ENCODE measurements around the gene GHRL.
"Not testable (repeated sequence)": the region's sequence is repeated elsewhere in the genome, so short reads cannot be mapped to it uniquely, and the experiment has no call there.

GHRL gene

GRCh38 chr3:10322352-10322710 lies 29.6 kb upstream of the GHRL start:
- no peak for DNase-seq

- DNase-seq: no peak
Observed at GRCh38 chr3:10321630-10322351, 29.0 kb upstream of the GHRL start.

- DNase-seq: no peak
Observed at GRCh38 chr3:10320320-10320677, 27.6 kb upstream of the GHRL start.

GRCh38 chr3:10319804-10320203 lies 27.1 kb upstream of the GHRL start:
- no peak for DNase-seq

- DNase-seq: no peak
Observed at GRCh38 chr3:10319251-10319650, 26.5 kb upstream of the GHRL start.

GRCh38 chr3:10317961-10318350 lies 25.2 kb upstream of the GHRL start:
- DNase-seq: no peak

- DNase-seq: no peak
Observed at GRCh38 chr3:10317311-10317960, 24.7 kb upstream of the GHRL start.

- DNase-seq: no peak
Observed at GRCh38 chr3:10315771-10316344, 23.1 kb upstream of the GHRL start.

GRCh38 chr3:10315101-10315500 lies 22.4 kb upstream of the GHRL start:
- no peak for DNase-seq

GRCh38 chr3:10312861-10313260 lies 20.1 kb upstream of the GHRL start:
- no peak for DNase-seq

- no peak for DNase-seq
Observed at GRCh38 chr3:10312391-10312790, 19.6 kb upstream of the GHRL start.

GRCh38 chr3:10311710-10312109 lies 19.0 kb upstream of the GHRL start:
- no peak for DNase-seq

GRCh38 chr3:10310578-10310977 lies 17.8 kb upstream of the GHRL start:
- DNase-seq: no peak

- no peak for DNase-seq
Observed at GRCh38 chr3:10309736-10310135, 17.0 kb upstream of the GHRL start.

- no peak for DNase-seq
Observed at GRCh38 chr3:10308678-10309077, 15.9 kb upstream of the GHRL start.

GRCh38 chr3:10306156-10306555 lies 13.4 kb upstream of the GHRL start:
- DNase-seq: no peak

- DNase-seq: no peak
Observed at GRCh38 chr3:10305331-10305902, 12.7 kb upstream of the GHRL start.

- no peak for DNase-seq
Observed at GRCh38 chr3:10304905-10305304, 12.2 kb upstream of the GHRL start.

GRCh38 chr3:10303785-10304184 lies 11.0 kb upstream of the GHRL start:
- no peak for DNase-seq

- no peak for DNase-seq
Observed at GRCh38 chr3:10303105-10303504, 10.4 kb upstream of the GHRL start.

GRCh38 chr3:10300087-10300486 lies 7.3 kb upstream of the GHRL start:
- no peak for DNase-seq

GRCh38 chr3:10299679-10300078 lies 6.9 kb upstream of the GHRL start:
- no peak for DNase-seq

- DNase-seq: no peak
Observed at GRCh38 chr3:10299175-10299574, 6.4 kb upstream of the GHRL start.

- DNase-seq: not testable (repeated sequence)
Observed at GRCh38 chr3:10298064-10298463, 5.3 kb upstream of the GHRL start.

Measured in GDM1 (cell line).